IPS-NIHi7 (cell line): ENCODE data around the gene ZNF254.
"Not testable (repeated sequence)": the region's sequence is repeated elsewhere in the genome, so short reads cannot be mapped to it uniquely, and the experiment has no call there.

Experiments
- DNase-seq: peaks from one replicate; pipeline ENCODE4 v3.0.0; 2012; ENCODE audit warnings: mixed read lengths; ENCODE audit errors: extremely low spot score

The ZNF254 gene

GRCh38 chr19:24072720-24073119 is 14.3 kb upstream of the ZNF254 start:
- DNase-seq = no peak

GRCh38 chr19:24073807-24074206 is 13.2 kb upstream of the ZNF254 start:
- DNase-seq = no peak

GRCh38 chr19:24074720-24075454 is 12.1 kb upstream of the ZNF254 start:
- DNase-seq = no peak

- not testable (repeated sequence) for DNase-seq
These were observed 11.5 kb upstream of the ZNF254 start for GRCh38 chr19:24075530-24075929.

- DNase-seq = peak; percentile 12
These were observed 8.3 kb upstream of the ZNF254 start for GRCh38 chr19:24078680-24079079.

GRCh38 chr19:24081056-24081455 is 5.9 kb upstream of the ZNF254 start:
- DNase-seq = no peak

GRCh38 chr19:24098359-24098758 is 11.4 kb downstream of the ZNF254 start:
- no peak for DNase-seq

- DNase-seq = no peak
These were observed 12.8 kb downstream of the ZNF254 start for GRCh38 chr19:24099829-24100228.

GRCh38 chr19:24100597-24100996 is 13.6 kb downstream of the ZNF254 start:
- not testable (repeated sequence) for DNase-seq

GRCh38 chr19:24101459-24102115 is 14.6 kb downstream of the ZNF254 start:
- no peak for DNase-seq

- DNase-seq = no peak
These were observed 40.6 kb downstream of the ZNF254 start for GRCh38 chr19:24127601-24128000.

GRCh38 chr19:24140099-24140498 is 53.1 kb downstream of the ZNF254 start:
- DNase-seq = no peak

- no peak for DNase-seq
These were observed 53.6 kb downstream of the ZNF254 start for GRCh38 chr19:24140591-24140990.

GRCh38 chr19:24141612-24142011 is 54.6 kb downstream of the ZNF254 start:
- DNase-seq = no peak

- no peak for DNase-seq
These were observed 55.8 kb downstream of the ZNF254 start for GRCh38 chr19:24142771-24143170.

GRCh38 chr19:24159707-24160106 is 72.7 kb downstream of the ZNF254 start:
- peak; percentile 39 for DNase-seq

GRCh38 chr19:24166055-24166454 is 79.1 kb downstream of the ZNF254 start:
- no peak for DNase-seq

GRCh38 chr19:24173882-24174281 is 86.9 kb downstream of the ZNF254 start:
- no peak for DNase-seq

- no peak for DNase-seq
These were observed 90.7 kb downstream of the ZNF254 start for GRCh38 chr19:24177686-24178085.

- DNase-seq = no peak
These were observed 91.2 kb downstream of the ZNF254 start for GRCh38 chr19:24178207-24178606.
